ENCODE measurements around the gene ADGRL1.

DNA sequence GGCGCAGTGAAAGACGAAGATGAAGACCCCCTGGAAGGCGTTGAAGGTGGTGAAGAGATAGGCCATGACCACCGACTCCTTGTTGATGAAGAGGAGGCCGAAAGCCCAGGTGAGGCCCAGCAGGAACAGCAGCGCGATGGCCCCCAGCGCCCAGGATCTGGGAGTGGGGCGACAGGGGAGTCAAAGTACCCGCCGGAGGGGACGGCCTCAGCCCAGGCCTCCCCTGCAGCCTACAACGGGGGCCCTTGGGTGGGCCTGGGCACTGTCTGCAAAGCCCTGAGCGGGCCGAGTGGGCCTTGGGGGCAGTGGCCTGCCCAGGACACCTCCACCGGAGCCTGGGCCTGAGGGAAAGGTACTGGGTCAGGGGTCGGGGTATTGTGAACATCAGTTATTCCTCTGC is 50.6 kb downstream of the ADGRL1 start:
- TF ChIP-seq, protein P1, sequence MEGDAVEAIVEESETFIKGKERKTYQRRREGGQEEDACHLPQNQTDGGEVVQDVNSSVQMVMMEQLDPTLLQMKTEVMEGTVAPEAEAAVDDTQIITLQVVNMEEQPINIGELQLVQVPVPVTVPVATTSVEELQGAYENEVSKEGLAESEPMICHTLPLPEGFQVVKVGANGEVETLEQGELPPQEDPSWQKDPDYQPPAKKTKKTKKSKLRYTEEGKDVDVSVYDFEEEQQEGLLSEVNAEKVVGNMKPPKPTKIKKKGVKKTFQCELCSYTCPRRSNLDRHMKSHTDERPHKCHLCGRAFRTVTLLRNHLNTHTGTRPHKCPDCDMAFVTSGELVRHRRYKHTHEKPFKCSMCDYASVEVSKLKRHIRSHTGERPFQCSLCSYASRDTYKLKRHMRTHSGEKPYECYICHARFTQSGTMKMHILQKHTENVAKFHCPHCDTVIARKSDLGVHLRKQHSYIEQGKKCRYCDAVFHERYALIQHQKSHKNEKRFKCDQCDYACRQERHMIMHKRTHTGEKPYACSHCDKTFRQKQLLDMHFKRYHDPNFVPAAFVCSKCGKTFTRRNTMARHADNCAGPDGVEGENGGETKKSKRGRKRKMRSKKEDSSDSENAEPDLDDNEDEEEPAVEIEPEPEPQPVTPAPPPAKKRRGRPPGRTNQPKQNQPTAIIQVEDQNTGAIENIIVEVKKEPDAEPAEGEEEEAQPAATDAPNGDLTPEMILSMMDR (conservative IDR thresholded peaks at IDR 0.05 in 1 of 2, IDR thresholded peaks at IDR 0.05 in 1 of 2; ENCODE audit: low read depth in 1 of 2, low read length in 2 of 2) = no peak
- no peak for TF ChIP-seq EZH2 (IDR thresholded peaks at IDR 0.05; ENCODE audit: low read length, missing control alignments)
